ENCODE results near the gene PTPRN2. TPM values are rescaled to one million over a fixed set of nuclear protein-coding genes. Genes with fewer than 3 reads are reported as not detected.

PTPRN2 gene
- total RNA-seq, 1 donor from 2014 or later, result 32.2 TPM

GRCh38 chr7:157928808-157929425 is 658.7 kb downstream of the PTPRN2 start:
- Mint-ChIP-seq H3K4me1 (no peaks in the 10 kb centered on the region), H3K27me3 (ENCODE audit: low read depth) (no peaks in the 10 kb centered on the region), H3K36me3 (ENCODE audit: low read depth) (peaks cover 8% of the 10 kb centered on the region), H3K9me3 (peaks cover 11% of the 10 kb centered on the region), H3K4me3 (no peak overlapping the region), H3K27ac (ENCODE audit: unreplicated experiment) (peak overlapping the region; percentile 85)
- TF ChIP-seq, protein P1, sequence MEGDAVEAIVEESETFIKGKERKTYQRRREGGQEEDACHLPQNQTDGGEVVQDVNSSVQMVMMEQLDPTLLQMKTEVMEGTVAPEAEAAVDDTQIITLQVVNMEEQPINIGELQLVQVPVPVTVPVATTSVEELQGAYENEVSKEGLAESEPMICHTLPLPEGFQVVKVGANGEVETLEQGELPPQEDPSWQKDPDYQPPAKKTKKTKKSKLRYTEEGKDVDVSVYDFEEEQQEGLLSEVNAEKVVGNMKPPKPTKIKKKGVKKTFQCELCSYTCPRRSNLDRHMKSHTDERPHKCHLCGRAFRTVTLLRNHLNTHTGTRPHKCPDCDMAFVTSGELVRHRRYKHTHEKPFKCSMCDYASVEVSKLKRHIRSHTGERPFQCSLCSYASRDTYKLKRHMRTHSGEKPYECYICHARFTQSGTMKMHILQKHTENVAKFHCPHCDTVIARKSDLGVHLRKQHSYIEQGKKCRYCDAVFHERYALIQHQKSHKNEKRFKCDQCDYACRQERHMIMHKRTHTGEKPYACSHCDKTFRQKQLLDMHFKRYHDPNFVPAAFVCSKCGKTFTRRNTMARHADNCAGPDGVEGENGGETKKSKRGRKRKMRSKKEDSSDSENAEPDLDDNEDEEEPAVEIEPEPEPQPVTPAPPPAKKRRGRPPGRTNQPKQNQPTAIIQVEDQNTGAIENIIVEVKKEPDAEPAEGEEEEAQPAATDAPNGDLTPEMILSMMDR (conservative IDR thresholded peaks at IDR 0.05), result no peak
- DNase-seq (ENCODE audit: low read depth, low spot score), result no peak

GRCh38 chr7:157928171-157928794 is 659.3 kb downstream of the PTPRN2 start:
- Mint-ChIP-seq H3K36me3 (ENCODE audit: low read depth) (peaks cover 8% of the 10 kb centered on the region), H3K27ac (ENCODE audit: unreplicated experiment) (no peak overlapping the region), H3K27me3 (ENCODE audit: low read depth) (no peaks in the 10 kb centered on the region), H3K4me1 (no peaks in the 10 kb centered on the region), H3K4me3 (no peak overlapping the region), H3K9me3 (peaks cover 7% of the 10 kb centered on the region)
- DNase-seq (ENCODE audit: low read depth, low spot score), result no peak
- TF ChIP-seq, protein P1 (conservative IDR thresholded peaks at IDR 0.05), result no peak

GRCh38 chr7:157927313-157927925 is 660.2 kb downstream of the PTPRN2 start:
- Mint-ChIP-seq H3K36me3 (ENCODE audit: low read depth) (peaks cover 3% of the 10 kb centered on the region), H3K9me3 (peaks cover 3% of the 10 kb centered on the region), H3K27me3 (ENCODE audit: low read depth) (no peaks in the 10 kb centered on the region), H3K4me3 (no peak overlapping the region), H3K4me1 (no peaks in the 10 kb centered on the region), H3K27ac (ENCODE audit: unreplicated experiment) (no peak overlapping the region)
- TF ChIP-seq, protein P1 (conservative IDR thresholded peaks at IDR 0.05), result no peak
- no peak for DNase-seq (ENCODE audit: low read depth, low spot score)

GRCh38 chr7:157926521-157927150 is 661.0 kb downstream of the PTPRN2 start:
- no peaks in the 10 kb centered on the region for H3K36me3 Mint-ChIP-seq (ENCODE audit: low read depth)
- H3K27ac Mint-ChIP-seq (ENCODE audit: unreplicated experiment), result no peak overlapping the region
- no peaks in the 10 kb centered on the region for H3K27me3 Mint-ChIP-seq (ENCODE audit: low read depth)
- H3K4me3 Mint-ChIP-seq, result no peak overlapping the region
- H3K4me1 Mint-ChIP-seq, result no peaks in the 10 kb centered on the region
- no peaks in the 10 kb centered on the region for H3K9me3 Mint-ChIP-seq
- TF ChIP-seq, protein P1 (conservative IDR thresholded peaks at IDR 0.05), result no peak
- DNase-seq (ENCODE audit: low read depth, low spot score), result no peak

DNA sequence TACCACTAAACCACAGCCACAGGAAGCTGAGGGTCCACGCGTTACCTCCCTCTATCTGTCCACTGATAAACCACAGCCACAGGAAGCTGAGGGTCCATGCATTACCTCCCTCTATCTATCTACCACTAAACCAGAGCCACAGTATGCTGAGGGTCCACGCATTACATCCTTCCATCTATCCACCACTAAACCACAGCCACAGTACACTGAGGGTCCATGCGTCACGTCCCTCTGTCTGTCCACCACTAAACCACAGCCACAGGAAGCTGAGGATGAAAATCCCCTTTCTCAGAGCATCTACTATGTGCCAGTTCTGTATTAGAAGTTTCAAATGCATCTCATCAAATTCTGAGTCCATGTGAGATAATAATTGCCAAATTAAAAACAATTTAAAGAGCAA is 661.5 kb downstream of the PTPRN2 start:
- Mint-ChIP-seq H3K4me3 (no peak overlapping the region), H3K9me3 (no peaks in the 10 kb centered on the region), H3K27ac (ENCODE audit: unreplicated experiment) (no peak overlapping the region)

More for the DNA sequence above, 661.5 kb downstream of the PTPRN2 start:
- no peak for DNase-seq (ENCODE audit: low read depth, low spot score)
- Mint-ChIP-seq H3K4me1 (no peaks in the 10 kb centered on the region), H3K27me3 (ENCODE audit: low read depth) (no peaks in the 10 kb centered on the region), H3K36me3 (ENCODE audit: low read depth) (no peaks in the 10 kb centered on the region)
- TF ChIP-seq, protein P1 (conservative IDR thresholded peaks at IDR 0.05), result no peak
